ENCODE results near the gene PTPRC. TPM values are rescaled to one million over a fixed set of nuclear protein-coding genes. Genes with fewer than 3 reads are reported as not detected.

PTPRC gene
- total and polyA plus RNA-seq, 2 donors (not counting 3 experiments of a cell fraction or from before 2014, with no cell fraction given): not detected

GRCh38 chr1:198650506-198650905, 11.7 kb downstream of the PTPRC start:
- Histone ChIP-seq H3K4me1 (ENCODE audit: control insufficient read depth, extremely low read depth, insufficient read depth, low read length) (no peaks in the 10 kb centered on the region), H3K27ac (ENCODE audit: insufficient read depth, low read depth, low read length) (no peak overlapping the region), H3K4me3 (replicated peaks in 1 of 3; ENCODE audit: insufficient read depth in 1 of 3, low read depth in 1 of 3, low read length in 3 of 3) (no peak overlapping the region), H3K79me2 (ENCODE audit: control insufficient read depth, insufficient read depth, low read length) (no peaks in the 10 kb centered on the region), H4K20me1 (replicated peaks; ENCODE audit: control insufficient read depth, extremely low read depth, insufficient read depth, low read length) (no peaks in the 10 kb centered on the region), H3K36me3 (ENCODE audit: control insufficient read depth in 2 of 2, extremely low read depth in 1 of 2, insufficient read depth in 2 of 2, low read length in 2 of 2) (no peaks in the 10 kb centered on the region), H3K9me1 (replicated peaks; ENCODE audit: control insufficient read depth, extremely low read depth, insufficient read depth, low read length) (no peaks in the 10 kb centered on the region), H3K9ac (replicated peaks; ENCODE audit: extremely low read depth, insufficient read depth, low read length) (no peak overlapping the region), H3K9me3 (replicated peaks; ENCODE audit: control insufficient read depth, insufficient read depth, low read length) (no peaks in the 10 kb centered on the region), H3K4me2 (ENCODE audit: insufficient read depth, low read length) (no peak overlapping the region), H2AFZ (ENCODE audit: low read depth, low read length) (no peak overlapping the region), H3K27me3 (ENCODE audit: control insufficient read depth in 2 of 2, insufficient read depth in 2 of 2, low read length in 2 of 2) (no peaks in the 10 kb centered on the region)
- intact Hi-C loops (cut with micrococcal nuclease): loop anchor here (2.0 kb wide), 1 partner anchor 14 kb away; no protein-coding TSS in a partner anchor
- no peak for TF ChIP-seq EZH2 (IDR thresholded peaks at IDR 0.05; ENCODE audit: borderline replicate concordance, low read depth, low read length, severe bottlenecking)
- POLR2A ChIA-PET: no interaction called here
- no TSS peak for BruUV-seq (replicated peaks)
- DNase-seq (ENCODE audit: low read depth, low spot score) (no peak), FAIRE-seq (no peak)
- CTCF ChIA-PET: interaction anchor here (0.8 to 1.6 kb wide), 4 partner anchors 16 to 138 kb away, joined by 3 to 6 read pairs (median 3); no protein-coding TSS in a partner anchor
- dilution Hi-C loops (cut with MboI; ENCODE audit: extremely low pct_ligation_motif_present, low sequenced_read_pairs): no loop called here

GRCh38 chr1:198651650-198652400, 13.0 kb downstream of the PTPRC start:
- ChIA-PET CTCF (interaction anchor here (0.6 to 1.6 kb wide), 4 partner anchors 15 to 104 kb away, joined by 3 to 6 read pairs (median 3); no protein-coding TSS in a partner anchor), POLR2A (no interaction called here)
- H2AFZ ChIP-seq (ENCODE audit: low read depth, low read length): no peak overlapping the region
- H3K4me1 ChIP-seq (ENCODE audit: control insufficient read depth, extremely low read depth, insufficient read depth, low read length): no peaks in the 10 kb centered on the region
- intact Hi-C loops (cut with micrococcal nuclease): loop anchor here (2.0 kb wide), 1 partner anchor 15 kb away; no protein-coding TSS in a partner anchor
- FAIRE-seq (no peak), DNase-seq (ENCODE audit: low read depth, low spot score) (no peak)
- no peaks in the 10 kb centered on the region for H3K9me3 ChIP-seq (replicated peaks; ENCODE audit: control insufficient read depth, insufficient read depth, low read length)
- no peak overlapping the region for H3K4me2 ChIP-seq (ENCODE audit: insufficient read depth, low read length)
- H3K27me3 ChIP-seq (ENCODE audit: control insufficient read depth in 2 of 2, insufficient read depth in 2 of 2, low read length in 2 of 2): no peaks in the 10 kb centered on the region
- no peak for TF ChIP-seq POLR2A (IDR thresholded peaks at IDR 0.05; ENCODE audit: low read depth, low read length)
- TF ChIP-seq EZH2 (IDR thresholded peaks at IDR 0.05; ENCODE audit: borderline replicate concordance, low read depth, low read length, severe bottlenecking): no peak
- TF ChIP-seq GATA2 (IDR thresholded peaks at IDR 0.05; ENCODE audit: insufficient read depth, insufficient read length, low read depth, low read length): no peak
- no peak for TF ChIP-seq POLR2AphosphoS5 (IDR thresholded peaks at IDR 0.05; ENCODE audit: insufficient read depth, low read depth, low read length)
- no peak for TF ChIP-seq FOS (IDR thresholded peaks at IDR 0.05; ENCODE audit: borderline replicate concordance, insufficient read depth, low read length)
- no peak for TF ChIP-seq MYC (IDR thresholded peaks at IDR 0.05; ENCODE audit: low read depth, low read length)
- no peak for TF ChIP-seq CTCF (IDR thresholded peaks at IDR 0.05; ENCODE audit: extremely low read depth in 1 of 2, insufficient read depth in 1 of 2, low read depth in 1 of 2, low read length in 2 of 2)
- TF ChIP-seq MAX (IDR thresholded peaks at IDR 0.05; ENCODE audit: insufficient read depth, insufficient read length): no peak
- no peak for TF ChIP-seq JUN (IDR thresholded peaks at IDR 0.05; ENCODE audit: borderline replicate concordance, insufficient read depth, insufficient read length, low read depth)
- H3K4me3 ChIP-seq (replicated peaks in 1 of 3; ENCODE audit: insufficient read depth in 1 of 3, low read depth in 1 of 3, low read length in 3 of 3): no peak overlapping the region
- H3K9ac ChIP-seq (replicated peaks; ENCODE audit: extremely low read depth, insufficient read depth, low read length): no peak overlapping the region
- BruUV-seq (replicated peaks): no TSS peak
- H3K9me1 ChIP-seq (replicated peaks; ENCODE audit: control insufficient read depth, extremely low read depth, insufficient read depth, low read length): no peaks in the 10 kb centered on the region
- dilution Hi-C loops (cut with MboI; ENCODE audit: extremely low pct_ligation_motif_present, low sequenced_read_pairs): no loop called here
- no peaks in the 10 kb centered on the region for H3K79me2 ChIP-seq (ENCODE audit: control insufficient read depth, insufficient read depth, low read length)
- no peaks in the 10 kb centered on the region for H3K36me3 ChIP-seq (ENCODE audit: control insufficient read depth in 2 of 2, extremely low read depth in 1 of 2, insufficient read depth in 2 of 2, low read length in 2 of 2)
- H4K20me1 ChIP-seq (replicated peaks; ENCODE audit: control insufficient read depth, extremely low read depth, insufficient read depth, low read length): no peaks in the 10 kb centered on the region
- H3K27ac ChIP-seq (ENCODE audit: insufficient read depth, low read depth, low read length): no peak overlapping the region
